ENCODE results near the gene CGB7.
"Not testable (repeated sequence)": the region's sequence is repeated elsewhere in the genome, so short reads cannot be mapped to it uniquely, and the experiment has no call there.

- TF ChIP-seq CTCF (IDR thresholded peaks at IDR 0.05; ENCODE audit: borderline replicate concordance, extremely low read depth, low read length, poor library complexity, severe bottlenecking); EZH2 (IDR thresholded peaks at IDR 0.05; ENCODE audit: borderline replicate concordance, low read depth, low read length, severe bottlenecking): not testable (repeated sequence)
Measured at GRCh38 chr19:49030323-49030722, 27.2 kb downstream of the CGB7 start.
